ENCODE measurements around the gene MAPKAP1. TPM values are rescaled to one million over a fixed set of nuclear protein-coding genes. Genes with fewer than 3 reads are reported as not detected.

The MAPKAP1 gene
- total and polyA plus RNA-seq, 9 of the 15 experiments (the other 6 are each of a cell fraction or from before 2014, with no cell fraction given): 2.6 to 82.1 (median 61.1) TPM

GRCh38 chr9:125519734-125520133 is 187.3 kb downstream of the MAPKAP1 start:
- Histone ChIP-seq H3K27ac (ENCODE audit: extremely low read depth, low read depth, low read length) (no peak overlapping the region), H3K79me2 (ENCODE audit: control insufficient read depth, insufficient read depth, low read length) (no peaks in the 10 kb centered on the region), H3K4me3 (no peak overlapping the region), H4K20me1 (replicated peaks; ENCODE audit: control insufficient read depth, insufficient read depth, low read length) (no peaks in the 10 kb centered on the region), H3K36me3 (ENCODE audit: control insufficient read depth, insufficient read depth, low read length) (no peaks in the 10 kb centered on the region; the same call in 2 of the 3 replicates), H3K4me2 (ENCODE audit: insufficient read depth, low read length) (no peak overlapping the region), H3K9me1 (ENCODE audit: control insufficient read depth, insufficient read depth, low read length) (no peaks in the 10 kb centered on the region), H3K9me3 (replicated peaks; ENCODE audit: control insufficient read depth, insufficient read depth, low read depth, low read length) (no peaks in the 10 kb centered on the region), H3K27me3 (ENCODE audit: control insufficient read depth in 2 of 2, insufficient read depth in 2 of 2, low read length in 2 of 2) (no peaks in the 10 kb centered on the region), H2AFZ (ENCODE audit: low read depth, low read length) (no peak overlapping the region), H3K4me1 (replicated peaks in 1 of 2; ENCODE audit: control insufficient read depth in 2 of 2, insufficient read depth in 2 of 2, low read length in 2 of 2) (no peaks in the 10 kb centered on the region; a peak in 1 of 5 replicates), H3K9ac (ENCODE audit: insufficient read depth in 1 of 2, low read depth in 2 of 2, low read length in 2 of 2) (no peak overlapping the region)
- no peak for TF ChIP-seq TFAM (CRISPR knock-in tag; conservative IDR thresholded peaks at IDR 0.05)
- TF ChIP-seq HSF4 (CRISPR knock-in tag; IDR thresholded peaks at IDR 0.05; ENCODE audit: borderline replicate concordance): no peak
- TF ChIP-seq DLX4 (CRISPR knock-in tag; IDR thresholded peaks at IDR 0.05): no peak
- no peak for TF ChIP-seq UBTF (IDR thresholded peaks at IDR 0.05; ENCODE audit: borderline replicate concordance in 1 of 2, low read depth in 2 of 2, low read length in 2 of 2)
- TF ChIP-seq GTF3C2 (IDR thresholded peaks at IDR 0.05; ENCODE audit: borderline replicate concordance, extremely low read depth, insufficient read length): no peak
- TF ChIP-seq SMARCA4 (IDR thresholded peaks at IDR 0.05): no peak
- TF ChIP-seq JUN (IDR thresholded peaks at IDR 0.05; ENCODE audit: borderline replicate concordance, low read depth, low read length): no peak
- no peak for TF ChIP-seq JUN (CRISPR knock-in tag; IDR thresholded peaks at IDR 0.05; ENCODE audit: borderline replicate concordance)
- no peak for TF ChIP-seq POLR2AphosphoS5 (IDR thresholded peaks at IDR 0.05; ENCODE audit: control insufficient read depth, insufficient read depth, low read depth, low read length)
- TF ChIP-seq RB1 (IDR thresholded peaks at IDR 0.05; ENCODE audit: low read depth): no peak
- no peak for TF ChIP-seq CHD4 (IDR thresholded peaks at IDR 0.05; ENCODE audit: insufficient read depth, insufficient replicate concordance, low read depth, low read length, poor library complexity, severe bottlenecking)
- no peak for TF ChIP-seq FUS (optimal IDR thresholded peaks at IDR 0.05; ENCODE audit: low read depth, low read length)
- TF ChIP-seq FOS (IDR thresholded peaks at IDR 0.05; ENCODE audit: extremely low read depth, insufficient read length): no peak
- TF ChIP-seq ZSCAN32 (CRISPR knock-in tag; IDR thresholded peaks at IDR 0.05): no peak
- no peak for TF ChIP-seq PCBP2 (IDR thresholded peaks at IDR 0.05; ENCODE audit: low read depth, low read length, poor library complexity, severe bottlenecking)
- TF ChIP-seq SETDB1 (IDR thresholded peaks at IDR 0.05; ENCODE audit: low read length): no peak
- WGBS (ENCODE audit: insufficient coverage, low coverage, missing lambda C conversion rate): 71% methylated on average over 3 of the region's 3 CpGs
- intact Hi-C loops (cut with micrococcal nuclease): no loop called here
- BruUV-seq (replicated peaks): no TSS peak
- ChIA-PET POLR2A (interaction anchor here (2.0 kb wide), 1 partner anchor 11 kb away, joined by 7 read pairs; no protein-coding TSS in a partner anchor), CTCF (ENCODE audit: low intra/inter-chr PET ratio) (no interaction called here)
- DNase-seq (ENCODE audit: extremely low read depth in 1 of 4, low spot score in 3 of 4) (no peak), ATAC-seq (no peak), FAIRE-seq (no peak)
- in situ Hi-C loops (cut with MboI): no loop called here

All from K562 (cell line).